ENCODE measurements around the gene ALOXE3.
"Not testable (repeated sequence)": the region's sequence is repeated elsewhere in the genome, so short reads cannot be mapped to it uniquely, and the experiment has no call there.

The ALOXE3 gene

DNA sequence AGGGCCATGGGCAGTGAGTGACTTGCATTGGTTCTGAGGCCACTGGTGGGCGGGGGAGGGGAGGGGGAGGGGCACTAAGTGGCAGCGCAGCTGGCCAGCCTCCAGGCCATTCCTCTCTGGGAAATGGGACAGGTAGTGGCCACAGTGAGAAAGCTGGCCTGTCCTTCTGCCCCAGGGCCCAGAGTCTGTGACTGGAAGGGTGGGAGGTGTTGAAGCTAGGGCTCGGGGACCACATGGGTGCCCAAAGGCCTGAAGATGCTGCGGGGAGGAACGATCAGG is 30.4 kb downstream of the ALOXE3 start:
- DNase-seq, result no peak

- no peak for DNase-seq
Measured at GRCh38 chr17:8087075-8087951, 31.0 kb downstream of the ALOXE3 start, which contains the start of gene ALOX12B. TSS of gene ALOX12B (minus strand) at chr17:8087716. CDS start at chr17:8087442, 274 bp downstream.

GRCh38 chr17:8084250-8084649 is 34.1 kb downstream of the ALOXE3 start:
- no peak for DNase-seq

GRCh38 chr17:8082292-8082691 is 36.0 kb downstream of the ALOXE3 start:
- DNase-seq, result no peak

- no peak for DNase-seq
Measured at GRCh38 chr17:8081876-8082275, 36.4 kb downstream of the ALOXE3 start.

DNA sequence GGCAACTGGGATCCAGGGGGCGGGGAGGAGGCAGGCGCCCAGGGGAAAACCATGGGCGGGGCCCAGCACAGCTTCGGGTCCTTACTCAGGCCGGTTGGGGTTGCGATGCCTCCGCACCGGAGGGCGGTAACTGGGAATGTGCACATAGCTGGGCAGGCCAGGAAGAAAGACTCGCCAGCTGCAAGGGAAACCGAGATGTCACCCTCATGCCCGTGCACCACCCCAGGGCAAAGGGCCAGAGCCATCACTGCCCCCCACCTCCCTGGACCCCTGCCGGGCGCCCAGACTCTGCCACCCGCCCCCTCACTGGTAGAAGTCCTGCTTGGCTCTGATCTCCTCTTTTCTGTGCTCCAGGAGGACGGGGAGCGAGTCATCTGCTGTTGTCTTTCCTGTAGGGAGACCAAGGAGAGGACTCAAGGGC is 37.5 kb downstream of the ALOXE3 start:
- DNase-seq, result peak; percentile 34

GRCh38 chr17:8080208-8080798 is 38.0 kb downstream of the ALOXE3 start:
- DNase-seq, result peak; percentile 42

GRCh38 chr17:8079291-8080207 is 38.8 kb downstream of the ALOXE3 start:
- peak; percentile 89 for DNase-seq

- not testable (repeated sequence) for DNase-seq
Measured at GRCh38 chr17:8077939-8078338, 40.4 kb downstream of the ALOXE3 start.

GRCh38 chr17:8076502-8077266 is 41.6 kb downstream of the ALOXE3 start:
- no peak for DNase-seq

- no peak for DNase-seq
Measured at GRCh38 chr17:8075574-8076342, 42.6 kb downstream of the ALOXE3 start.

GRCh38 chr17:8075081-8075480 is 43.2 kb downstream of the ALOXE3 start:
- DNase-seq, result no peak

GRCh38 chr17:8074554-8074953 is 43.8 kb downstream of the ALOXE3 start:
- DNase-seq, result no peak

DNA sequence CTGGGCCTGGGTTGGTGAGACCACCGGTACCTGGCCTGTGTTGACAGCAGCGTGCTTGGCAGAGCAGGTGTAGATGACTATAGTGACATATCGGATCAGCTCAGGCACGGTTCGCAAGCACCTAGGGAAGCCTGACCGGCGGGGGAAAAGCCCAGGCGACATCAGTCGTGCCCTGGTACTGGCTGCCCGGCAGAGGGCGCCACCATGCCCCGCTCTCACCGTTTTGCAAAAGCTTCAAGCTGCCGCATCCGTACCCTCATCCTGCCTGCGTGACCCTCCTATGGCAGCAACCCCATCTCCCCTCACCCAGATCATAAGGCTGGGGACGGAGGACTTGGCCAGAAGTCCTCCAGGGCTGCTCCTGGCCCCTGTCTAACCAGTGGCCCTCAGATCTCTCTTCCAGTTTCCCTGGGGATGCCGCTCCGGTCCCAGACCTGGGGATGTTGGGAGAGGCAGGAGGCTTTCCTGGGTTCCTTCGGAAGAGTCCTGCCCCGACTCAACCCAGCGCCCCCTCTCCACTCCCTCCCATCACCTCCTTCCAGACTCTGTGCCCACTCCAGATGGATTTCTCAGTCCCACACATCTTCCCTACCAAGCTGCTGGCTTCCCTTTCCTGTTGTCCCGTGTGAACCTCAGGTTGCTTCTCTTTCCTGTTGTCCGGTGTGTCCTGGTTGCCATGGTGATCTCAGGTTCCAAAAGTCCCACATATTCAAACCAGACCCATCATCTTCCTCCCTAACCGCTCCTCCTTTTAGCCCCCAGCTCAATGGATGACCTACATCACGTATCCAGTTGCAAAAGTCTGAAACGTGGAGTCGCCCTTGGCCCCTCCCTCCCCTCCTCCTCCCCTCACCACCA is 44.5 kb downstream of the ALOXE3 start:
- peak; percentile 90 for DNase-seq

- DNase-seq, result peak; percentile 56
Measured at GRCh38 chr17:8072729-8073461, 45.4 kb downstream of the ALOXE3 start.

GRCh38 chr17:8072341-8072728 is 46.0 kb downstream of the ALOXE3 start:
- DNase-seq, result peak; percentile 40

DNA sequence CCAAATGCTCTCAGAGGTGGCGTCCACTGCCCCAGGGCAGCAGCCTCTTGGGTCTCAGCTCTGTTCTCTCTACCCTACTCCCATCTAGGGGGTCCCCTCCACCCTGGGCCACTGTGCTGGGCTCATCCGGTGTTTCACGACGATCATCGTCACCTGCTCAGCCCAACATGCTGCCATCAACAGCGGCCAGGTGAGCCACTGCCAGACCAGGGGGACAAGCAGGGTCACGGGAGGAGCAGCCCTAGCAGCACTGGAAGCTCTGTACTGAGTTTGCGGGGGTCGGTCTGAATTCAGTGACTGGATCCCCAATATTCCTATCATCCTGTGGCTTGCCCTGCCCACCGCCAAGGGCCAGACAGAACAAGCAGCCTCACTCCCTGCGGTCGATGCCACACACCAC is 46.8 kb downstream of the ALOXE3 start:
- no peak for DNase-seq

- no peak for DNase-seq
Measured at GRCh38 chr17:8069587-8069860, 48.8 kb downstream of the ALOXE3 start.

DNA sequence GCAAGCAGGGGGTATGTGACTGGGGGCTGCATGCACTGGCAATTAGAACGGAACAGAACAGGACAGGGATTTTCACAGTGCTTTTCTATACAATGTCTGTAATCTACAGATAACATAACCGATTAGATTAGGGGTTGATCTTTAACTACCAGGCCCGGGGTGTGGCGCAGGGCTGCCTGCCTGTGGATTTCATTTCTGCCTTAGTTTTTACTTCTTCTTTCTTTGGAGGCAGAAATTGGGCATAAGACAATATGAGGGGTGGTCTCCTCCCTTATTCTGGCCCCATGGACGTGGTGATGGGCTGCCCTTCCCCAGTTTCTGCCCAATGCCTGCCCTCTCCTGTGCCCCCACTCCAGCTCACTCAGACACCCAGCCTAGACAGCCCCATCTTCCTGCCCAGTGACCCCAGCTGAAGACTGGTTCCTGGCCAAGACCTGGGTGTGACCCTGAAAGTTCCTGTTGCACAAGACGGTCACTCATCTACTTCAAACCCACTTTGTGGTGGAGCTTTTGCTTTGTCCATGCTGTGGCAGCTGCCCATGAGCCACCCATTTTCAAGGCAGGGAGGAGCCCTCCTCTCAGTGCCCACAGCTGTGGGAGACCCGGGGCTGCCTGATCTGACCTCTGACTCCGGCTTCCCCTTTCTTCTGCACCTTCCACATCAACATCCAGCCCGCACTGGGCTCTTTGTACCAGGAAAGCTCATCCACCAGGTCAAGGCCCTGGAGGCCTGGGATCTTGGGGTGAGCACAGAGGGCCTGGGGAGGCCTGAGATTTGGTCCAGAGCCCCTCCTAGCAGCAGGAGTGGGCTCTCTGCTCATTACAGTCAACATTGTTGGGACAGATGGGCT is 49.4 kb downstream of the ALOXE3 start:
- DNase-seq, result no peak

Measured in DMS53 (cell line).